Upper lobe of right lung (tissue), 1 donor: Measurements from ENCODE around the gene BOC. TPM values are rescaled to one million over a fixed set of nuclear protein-coding genes. Genes with fewer than 3 reads are reported as not detected.

Experiments used
- ATAC-seq: fragments of 200-7000 bp; cut with Tn5 transposase; one replicate; pipeline ENCODE4 v1.9.1; 2020; ENCODE audit warnings: mild to moderate bottlenecking, moderate library complexity
- DNase-seq: peaks from one replicate; pipeline ENCODE4 v3.0.0-alpha.2; 2020
- H3K27ac ChIP-seq: fragments of 200-600 bp; one replicate; pipeline ENCODE4 v1.8.0; 2022
- H3K27me3 ChIP-seq: fragments of 200-600 bp; one replicate; pipeline ENCODE4 v1.8.0; 2022; ENCODE audit warnings: mild to moderate bottlenecking
- H3K36me3 ChIP-seq: fragments of 200-600 bp; one replicate; pipeline ENCODE4 v1.8.0; 2022
- H3K4me1 ChIP-seq: fragments of 200-600 bp; one replicate; pipeline ENCODE4 v1.8.0; 2022
- H3K4me3 ChIP-seq: fragments of 200-600 bp; one replicate; pipeline ENCODE4 v1.8.0; 2022; ENCODE audit warnings: mild to moderate bottlenecking
- H3K9me3 ChIP-seq: fragments of 200-600 bp; one replicate; pipeline ENCODE4 v1.8.0; 2022
- CTCF ChIP-seq: fragments of 200-600 bp; IDR thresholded peaks from one replicate; pipeline ENCODE4 v1.8.0; 2022; ENCODE audit warnings: antibody characterized with exemption
- intact Hi-C: fragments of 100-400 bp; cut with DNase I; formaldehyde crosslinking; loops from one replicate; pipeline ENCODE4 v1.11.0; 2022
- total RNA-seq: library from RNA; stranded (reverse); fragmentation: NEBNext Ultra II Directional; extraction: Animal tissue kit (Norgen Biotek cat#: 25700); gene quantifications from one replicate; pipeline ENCODE4 v1.2.1, GENCODE V29; 2021
- donor health status: DM: no; HTN: yes; CAD: no; lungs with severe emphysema.

Gene BOC
- total RNA-seq, 1 donor from 2014 or later, result 6.1 TPM

- DNase-seq (no peak), ATAC-seq (no peak)
- H3K36me3 ChIP-seq, result no peaks in the 10 kb centered on the region
- no peaks in the 10 kb centered on the region for H3K27me3 ChIP-seq
- intact Hi-C loops, result loop anchor here (5.0 to 10.0 kb wide), 2 partner anchors 147 to 230 kb away; no protein-coding TSS in a partner anchor
- H3K27ac ChIP-seq, result no peak overlapping the region
- H3K4me1 ChIP-seq, result no peaks in the 10 kb centered on the region
- no peak overlapping the region for H3K4me3 ChIP-seq
- TF ChIP-seq CTCF, result no peak
- H3K9me3 ChIP-seq, result no peaks in the 10 kb centered on the region
Measured at GRCh38 chr3:113284453-113285050, 73.2 kb downstream of the BOC start.

DNA sequence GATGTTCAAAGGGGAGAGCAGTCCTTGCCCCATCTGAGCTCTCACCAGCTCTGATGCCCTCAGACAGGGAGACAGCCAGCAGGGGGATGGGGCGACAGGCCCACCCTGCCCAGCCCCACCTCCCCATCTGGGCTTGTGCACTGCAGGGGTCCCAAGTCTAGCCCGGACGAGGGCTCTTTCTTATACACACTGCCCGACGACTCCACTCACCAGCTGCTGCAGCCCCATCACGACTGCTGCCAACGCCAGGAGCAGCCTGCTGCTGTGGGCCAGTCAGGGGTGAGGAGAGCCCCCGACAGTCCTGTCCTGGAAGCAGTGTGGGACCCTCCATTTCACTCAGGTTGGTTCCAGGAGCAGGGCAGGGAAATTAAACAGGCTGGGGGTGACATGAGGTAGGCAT lies 73.9 kb downstream of the BOC start:
- DNase-seq (no peak), ATAC-seq (no peak)
- H3K9me3 ChIP-seq, result no peaks in the 10 kb centered on the region
- no peak for TF ChIP-seq CTCF
- intact Hi-C loops, result loop anchor here (5.0 to 10.0 kb wide), 2 partner anchors 148 to 230 kb away; no protein-coding TSS in a partner anchor
- H3K36me3 ChIP-seq, result no peaks in the 10 kb centered on the region
- no peak overlapping the region for H3K4me3 ChIP-seq
- no peak overlapping the region for H3K27ac ChIP-seq
- no peaks in the 10 kb centered on the region for H3K4me1 ChIP-seq
- H3K27me3 ChIP-seq, result no peaks in the 10 kb centered on the region

DNA sequence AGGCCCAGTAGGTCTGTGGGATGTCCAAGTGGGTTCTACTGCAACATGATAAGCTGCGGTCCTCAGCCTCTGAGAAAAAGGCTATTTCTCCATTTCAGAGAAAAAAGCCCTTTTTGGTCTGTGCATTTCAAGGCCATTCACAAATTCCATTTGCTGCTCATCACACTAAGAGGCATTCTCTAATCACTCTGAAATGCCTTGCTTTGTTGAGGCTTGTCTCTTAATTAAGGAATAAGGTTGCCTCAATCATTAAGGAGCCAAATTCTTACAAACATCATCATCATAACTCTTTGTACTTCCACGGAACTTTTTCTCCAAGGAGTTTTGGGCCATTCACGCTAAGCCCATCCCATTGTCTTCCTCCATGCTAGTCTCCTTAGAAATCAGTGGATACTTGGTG lies 74.4 kb downstream of the BOC start:
- Histone ChIP-seq H3K36me3 (no peaks in the 10 kb centered on the region), H3K4me1 (no peaks in the 10 kb centered on the region), H3K27me3 (no peaks in the 10 kb centered on the region), H3K27ac (no peak overlapping the region), H3K4me3 (no peak overlapping the region), H3K9me3 (no peaks in the 10 kb centered on the region)
- no peak for ATAC-seq
- no peak for TF ChIP-seq CTCF
- DNase-seq, result no peak
- intact Hi-C loops, result loop anchor here (5.0 to 10.0 kb wide), 2 partner anchors 148 to 231 kb away; no protein-coding TSS in a partner anchor

DNA sequence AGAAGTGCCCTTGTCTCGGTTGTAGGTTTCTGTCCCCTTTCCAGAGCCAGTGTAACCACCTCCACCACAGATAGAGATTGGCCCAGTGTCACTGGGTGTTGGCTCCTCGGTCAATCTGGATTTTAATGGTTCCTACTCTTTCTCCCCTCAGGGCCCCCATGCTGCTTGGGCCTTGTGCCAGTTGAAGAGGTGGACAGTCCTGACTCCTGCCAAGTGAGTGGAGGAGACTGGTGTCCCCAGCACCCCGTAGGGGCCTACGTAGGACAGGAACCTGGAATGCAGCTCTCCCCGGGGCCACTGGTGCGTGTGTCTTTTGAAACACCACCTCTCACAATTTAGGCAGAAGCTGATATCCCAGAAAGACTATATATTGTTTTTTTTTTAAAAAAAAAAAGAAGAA lies 75.2 kb downstream of the BOC start:
- no peak for DNase-seq
- TF ChIP-seq CTCF, result no peak
- H3K27ac ChIP-seq, result no peak overlapping the region
- H3K4me1 ChIP-seq, result no peaks in the 10 kb centered on the region
- ATAC-seq, result no peak
- H3K4me3 ChIP-seq, result no peak overlapping the region
- H3K36me3 ChIP-seq, result no peaks in the 10 kb centered on the region
- no peaks in the 10 kb centered on the region for H3K27me3 ChIP-seq
- intact Hi-C loops, result loop anchor here (5.0 to 10.0 kb wide), 2 partner anchors 149 to 232 kb away; no protein-coding TSS in a partner anchor
- no peaks in the 10 kb centered on the region for H3K9me3 ChIP-seq

DNA sequence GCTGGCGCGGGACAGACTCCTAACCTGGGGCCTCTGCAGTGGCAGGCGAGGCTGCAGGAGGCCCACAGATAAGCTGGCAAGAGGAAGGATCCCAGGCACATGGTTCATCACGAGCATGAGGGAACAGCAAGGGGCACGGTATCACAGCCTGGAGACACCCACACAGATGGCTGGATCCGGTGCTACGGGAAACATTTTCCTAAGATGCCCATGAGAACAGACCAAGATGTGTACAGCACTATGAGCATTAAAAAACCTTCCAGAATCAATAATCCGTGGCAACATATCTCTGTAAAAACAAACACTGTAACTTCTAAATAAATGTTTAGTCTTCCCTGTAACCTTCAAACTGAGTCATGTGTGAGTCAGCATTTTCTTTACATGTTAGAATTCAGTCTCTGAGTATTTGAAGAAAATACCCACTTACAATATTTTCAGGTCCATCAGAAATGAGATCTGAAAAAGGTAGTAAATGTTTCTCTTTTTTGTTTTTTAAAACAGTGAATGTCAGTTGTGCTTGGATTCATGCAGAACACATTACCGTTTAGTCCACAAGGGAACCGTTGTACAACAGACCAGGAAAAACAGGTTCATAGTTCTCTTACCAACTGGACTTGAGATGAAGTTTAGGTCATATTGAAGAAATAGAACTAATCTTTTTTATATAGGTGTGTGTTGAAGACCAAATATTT lies 75.9 kb downstream of the BOC start:
- no peaks in the 10 kb centered on the region for H3K9me3 ChIP-seq
- H3K36me3 ChIP-seq, result no peaks in the 10 kb centered on the region
- no peak overlapping the region for H3K4me3 ChIP-seq
- DNase-seq, result no peak
- TF ChIP-seq CTCF, result no peak
- H3K4me1 ChIP-seq, result no peaks in the 10 kb centered on the region
- H3K27me3 ChIP-seq, result no peaks in the 10 kb centered on the region
- H3K27ac ChIP-seq, result no peak overlapping the region
- intact Hi-C loops, result loop anchor here (5.0 to 10.0 kb wide), 2 partner anchors 150 to 232 kb away; no protein-coding TSS in a partner anchor
- no peak for ATAC-seq
